ENCODE measurements around the gene TBC1D22B.
"Not testable (repeated sequence)": the region's sequence is repeated elsewhere in the genome, so short reads cannot be mapped to it uniquely, and the experiment has no call there.

The TBC1D22B gene

GRCh38 chr6:37305841-37306425 lies 48.4 kb downstream of the TBC1D22B start:
- DNase-seq = no peak

GRCh38 chr6:37306624-37307222 lies 49.2 kb downstream of the TBC1D22B start:
- DNase-seq = no peak

- DNase-seq = not testable (repeated sequence)
These were observed 49.9 kb downstream of the TBC1D22B start for GRCh38 chr6:37307484-37307883.

GRCh38 chr6:37308069-37308815 lies 50.7 kb downstream of the TBC1D22B start:
- DNase-seq = no peak

GRCh38 chr6:37309046-37309445 lies 51.5 kb downstream of the TBC1D22B start:
- no peak for DNase-seq

- no peak for DNase-seq
These were observed 52.1 kb downstream of the TBC1D22B start for GRCh38 chr6:37309692-37310091.

GRCh38 chr6:37310966-37311365 lies 53.4 kb downstream of the TBC1D22B start:
- DNase-seq = peak; percentile 78

- DNase-seq = peak; percentile 18
These were observed 54.3 kb downstream of the TBC1D22B start for GRCh38 chr6:37311741-37312473.

- DNase-seq = no peak
These were observed 56.3 kb downstream of the TBC1D22B start for GRCh38 chr6:37313723-37314486.

GRCh38 chr6:37314487-37315156 lies 57.0 kb downstream of the TBC1D22B start:
- peak; percentile 98 for DNase-seq

- no peak for DNase-seq
These were observed 57.6 kb downstream of the TBC1D22B start for GRCh38 chr6:37315157-37315515.

GRCh38 chr6:37316071-37316470 lies 58.5 kb downstream of the TBC1D22B start:
- no peak for DNase-seq

- no peak for DNase-seq
These were observed 59.9 kb downstream of the TBC1D22B start for GRCh38 chr6:37317312-37318038.

- DNase-seq = no peak
These were observed 61.6 kb downstream of the TBC1D22B start for GRCh38 chr6:37319156-37319555.

GRCh38 chr6:37319856-37320480 lies 62.4 kb downstream of the TBC1D22B start:
- no peak for DNase-seq

GRCh38 chr6:37320646-37321045 lies 63.1 kb downstream of the TBC1D22B start:
- no peak for DNase-seq

GRCh38 chr6:37321101-37321500 lies 63.5 kb downstream of the TBC1D22B start:
- DNase-seq = no peak

GRCh38 chr6:37321516-37322415 lies 64.2 kb downstream of the TBC1D22B start:
- DNase-seq = no peak

GRCh38 chr6:37323580-37323979 lies 66.0 kb downstream of the TBC1D22B start:
- peak; percentile 39 for DNase-seq
